Panc1 (cell line): ENCODE data around the gene PIAS1. TPM values are rescaled to one million over a fixed set of nuclear protein-coding genes. Genes with fewer than 3 reads are reported as not detected.

ENCODE experiments used
- ATAC-seq: fragments of 200-7000 bp; cut with Tn5 transposase; 2 replicates; pipeline ENCODE4 v1.9.1; 2020; ENCODE audit warnings: mild to moderate bottlenecking, moderate library complexity
- BruUV-seq: library from RNA; stranded (reverse); fragments of 400-500 nt; replicated peaks from 2 replicates; lab custom pipeline; 2021; lab: Mats Ljungman, UMichigan
- CTCF ChIA-PET: fragments of 300-600 bp; sonication (Branson Sonifier 250); formaldehyde crosslinking; loops from one replicate; lab custom pipeline; 2022; ENCODE audit warnings: antibody characterized with exemption; lab: Charles Lee
- POLR2A ChIA-PET: fragments of 300-600 bp; sonication (Branson Sonifier 250); formaldehyde crosslinking; loops from one replicate; lab custom pipeline; 2022; ENCODE audit warnings: antibody characterized with exemption; lab: Charles Lee
- DNase-seq: peaks from one replicate; pipeline ENCODE4 v3.0.0-alpha.2; 2010; ENCODE audit warnings: low read depth, low spot score
- H3K27ac ChIP-seq: 2 replicates; pipeline ENCODE4 v1.5.1; 2011; ENCODE audit warnings: mild to moderate bottlenecking, low read length, inconsistent platforms
- H3K27me3 ChIP-seq: fragments of 200-500 bp; sonication (Bioruptor generic); 2 replicates; pipeline ENCODE4 v1.6.0; 2014; ENCODE audit warnings: low read length, inconsistent platforms; ENCODE audit not compliant: control insufficient read depth, insufficient read depth
- H3K36me3 ChIP-seq: fragments of 200-500 bp; sonication (Bioruptor generic); 2 replicates; pipeline ENCODE4 v1.5.1; 2014; ENCODE audit warnings: inconsistent platforms, mild to moderate bottlenecking, low read length, moderate library complexity; ENCODE audit not compliant: control insufficient read depth, insufficient read depth
- H3K4me1 ChIP-seq: 2 replicates; pipeline ENCODE4 v1.5.1; 2011; ENCODE audit warnings: inconsistent platforms, mild to moderate bottlenecking, low read length, moderate library complexity; ENCODE audit not compliant: control insufficient read depth, insufficient read depth
- H3K4me3 ChIP-seq, 2 experiments: 2 replicates each; pipeline ENCODE4 v1.5.1; 2011 to 2012; ENCODE audit warnings: low read depth in 2 of 2, low read length in 2 of 2, mild to moderate bottlenecking in 2 of 2, inconsistent platforms in 1 of 2, moderate library complexity in 1 of 2
- H3K9me3 ChIP-seq: fragments of 200-500 bp; sonication (Bioruptor generic); 2 replicates; pipeline ENCODE4 v1.5.1; 2014; ENCODE audit warnings: low read depth, mild to moderate bottlenecking, inconsistent platforms, low read length, moderate library complexity; ENCODE audit not compliant: control insufficient read depth, insufficient read depth
- POLR2AphosphoS5 ChIP-seq: IDR thresholded peaks from 2 replicates; pipeline ENCODE4 v1.6.1; 2012; ENCODE audit warnings: mild to moderate bottlenecking, low read depth, low read length, moderate library complexity
- REST ChIP-seq, 2 experiments: IDR thresholded peaks; 2 replicates each; pipeline ENCODE4 v1.6.1; 2011 to 2012; ENCODE audit warnings: low read depth in 2 of 2, control low read depth in 1 of 2, low read length in 1 of 2, mild to moderate bottlenecking in 1 of 2, moderate library complexity in 1 of 2; ENCODE audit not compliant: insufficient read depth in 1 of 2
- SIN3A ChIP-seq: IDR thresholded peaks from 2 replicates; pipeline ENCODE4 v1.6.1; 2012; ENCODE audit warnings: low read depth, mild to moderate bottlenecking, low read length, moderate library complexity, borderline replicate concordance; ENCODE audit not compliant: insufficient read depth
- TCF7L2 ChIP-seq: IDR thresholded peaks from 2 replicates; pipeline ENCODE4 v1.6.1; 2011; ENCODE audit warnings: mild to moderate bottlenecking, low read depth, low read length, inconsistent platforms
- in situ Hi-C: cut with HindIII; loops from 2 replicates; pipeline ENCODE4 v1.10.0; 2016; ENCODE audit warnings: low sequenced_read_pairs, low pct_unique_long_range_greater_than_20kb
- intact Hi-C: fragments of 100-400 bp; cut with micrococcal nuclease; formaldehyde crosslinking; loops from one replicate; pipeline ENCODE4 v1.10.0; 2022; ENCODE audit not compliant: unreplicated experiment
- total RNA-seq: library from RNA; stranded (reverse); gene quantifications from one replicate; pipeline ENCODE4 v1.2.1, GENCODE V29; 2021; ENCODE audit not compliant: unreplicated experiment
- TF ChIP-seq, protein P1 (sequence below): fragments of 450-650 bp; IDR thresholded peaks from 2 replicates; pipeline ENCODE4 v1.5.1; 2017; ENCODE audit warnings: mild to moderate bottlenecking

Gene PIAS1
- total RNA-seq, 1 experiment from 2014 or later, result 44.5 TPM

GRCh38 chr15:68203956-68204355, 149.8 kb downstream of the PIAS1 start:
- H3K4me1 ChIP-seq, result peaks cover 14% of the 10 kb centered on the region
- intact Hi-C loops, result no loop called here
- ChIA-PET POLR2A (no interaction called here), CTCF (no interaction called here)
- in situ Hi-C loops, result no loop called here
- H3K27ac ChIP-seq, result no peak overlapping the region
- no peak overlapping the region for H3K4me3 ChIP-seq
- DNase-seq (no peak), ATAC-seq (no peak)
- no peaks in the 10 kb centered on the region for H3K36me3 ChIP-seq
- no peaks in the 10 kb centered on the region for H3K9me3 ChIP-seq
- H3K27me3 ChIP-seq, result no peaks in the 10 kb centered on the region
- no TSS peak for BruUV-seq
- no peak for TF ChIP-seq SIN3A
- TF ChIP-seq, protein P1, sequence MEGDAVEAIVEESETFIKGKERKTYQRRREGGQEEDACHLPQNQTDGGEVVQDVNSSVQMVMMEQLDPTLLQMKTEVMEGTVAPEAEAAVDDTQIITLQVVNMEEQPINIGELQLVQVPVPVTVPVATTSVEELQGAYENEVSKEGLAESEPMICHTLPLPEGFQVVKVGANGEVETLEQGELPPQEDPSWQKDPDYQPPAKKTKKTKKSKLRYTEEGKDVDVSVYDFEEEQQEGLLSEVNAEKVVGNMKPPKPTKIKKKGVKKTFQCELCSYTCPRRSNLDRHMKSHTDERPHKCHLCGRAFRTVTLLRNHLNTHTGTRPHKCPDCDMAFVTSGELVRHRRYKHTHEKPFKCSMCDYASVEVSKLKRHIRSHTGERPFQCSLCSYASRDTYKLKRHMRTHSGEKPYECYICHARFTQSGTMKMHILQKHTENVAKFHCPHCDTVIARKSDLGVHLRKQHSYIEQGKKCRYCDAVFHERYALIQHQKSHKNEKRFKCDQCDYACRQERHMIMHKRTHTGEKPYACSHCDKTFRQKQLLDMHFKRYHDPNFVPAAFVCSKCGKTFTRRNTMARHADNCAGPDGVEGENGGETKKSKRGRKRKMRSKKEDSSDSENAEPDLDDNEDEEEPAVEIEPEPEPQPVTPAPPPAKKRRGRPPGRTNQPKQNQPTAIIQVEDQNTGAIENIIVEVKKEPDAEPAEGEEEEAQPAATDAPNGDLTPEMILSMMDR, result no peak
- no peak for TF ChIP-seq REST (IDR thresholded peaks at IDR 0.05; ENCODE audit: insufficient read depth in 1 of 2, low read depth in 2 of 2, low read length in 1 of 2)
- TF ChIP-seq TCF7L2, result no peak
- 0 out of 2 replicates have a peak, but pooled peaks have one; percentile 15 for TF ChIP-seq POLR2AphosphoS5

DNA sequence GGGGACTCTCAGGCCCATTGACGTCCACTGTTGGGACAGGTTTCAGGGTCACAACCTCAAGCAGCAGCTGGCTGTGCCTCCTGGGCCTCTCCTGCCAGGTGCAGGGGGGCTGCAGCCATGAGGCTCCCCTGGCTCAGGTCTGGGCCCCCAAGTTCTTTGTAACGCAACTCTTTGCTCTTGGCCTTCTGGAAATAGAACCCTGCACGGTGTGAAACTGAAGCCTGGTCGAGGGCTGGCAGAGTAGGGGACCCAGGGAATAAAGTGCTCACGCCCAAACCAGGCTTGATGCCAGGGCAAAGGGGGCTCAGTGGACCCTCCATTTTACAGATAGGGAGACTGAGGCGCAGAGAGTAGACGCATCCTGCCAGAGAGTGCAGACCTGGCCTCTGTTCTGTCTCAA, 150.2 kb downstream of the PIAS1 start:
- DNase-seq (no peak), ATAC-seq (no peak)
- BruUV-seq, result no TSS peak
- intact Hi-C loops (no loop called here), in situ Hi-C loops (no loop called here)
- ChIA-PET POLR2A (no interaction called here), CTCF (no interaction called here)
- H3K27me3 ChIP-seq, result no peaks in the 10 kb centered on the region
- H3K27ac ChIP-seq, result no peak overlapping the region
- TF ChIP-seq, protein P1, result no peak
- TF ChIP-seq POLR2AphosphoS5 (no peak), REST (IDR thresholded peaks at IDR 0.05; ENCODE audit: insufficient read depth in 1 of 2, low read depth in 2 of 2, low read length in 1 of 2) (no peak), TCF7L2 (no peak), SIN3A (no peak)
- H3K4me3 ChIP-seq, result no peak overlapping the region
- peaks cover 14% of the 10 kb centered on the region for H3K4me1 ChIP-seq
- H3K9me3 ChIP-seq, result no peaks in the 10 kb centered on the region
- H3K36me3 ChIP-seq, result no peaks in the 10 kb centered on the region
